ENCODE results near the gene ATP8B4. TPM values are rescaled to one million over a fixed set of nuclear protein-coding genes. Genes with fewer than 3 reads are reported as not detected.

The ATP8B4 gene
- total and polyA plus RNA-seq, 2 donors (not counting 1 experiment from before 2014, with no cell fraction given), result 0.42 TPM; not detected in 1

DNA sequence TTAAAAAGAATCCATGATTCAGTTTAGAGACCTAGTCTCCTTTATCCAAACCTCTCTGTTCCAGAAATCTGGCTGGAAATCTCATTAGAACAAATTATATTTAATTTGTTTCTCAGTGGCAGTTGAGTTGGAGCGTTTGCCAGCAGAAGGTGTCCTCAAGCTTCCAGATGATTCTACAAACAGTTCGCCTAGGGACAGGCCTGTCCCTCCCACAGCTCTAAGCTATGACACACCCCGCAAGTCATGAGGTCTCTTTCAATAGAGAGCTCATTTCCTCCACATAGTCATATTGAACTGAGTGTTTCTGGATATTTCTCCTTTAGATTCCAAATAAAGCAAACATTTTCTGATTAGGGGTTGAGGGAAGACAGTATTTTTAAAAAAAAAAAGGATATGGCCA lies 230.3 kb downstream of the ATP8B4 start:
- Histone ChIP-seq H3K4me2 (replicated peaks; ENCODE audit: low read depth, low read length, poor library complexity, severe bottlenecking) (no peak overlapping the region), H3K4me1 (ENCODE audit: control insufficient read depth in 2 of 2, insufficient read depth in 2 of 2, low read length in 2 of 2) (no peaks in the 10 kb centered on the region), H3K9ac (ENCODE audit: low read length) (no peak overlapping the region), H3K36me3 (replicated peaks in 1 of 2; ENCODE audit: control extremely low read depth in 1 of 2, control insufficient read depth in 1 of 2, extremely low read depth in 1 of 2, insufficient read depth in 2 of 2, low read length in 1 of 2) (no peaks in the 10 kb centered on the region), H3K27me3 (replicated peaks in 1 of 4; ENCODE audit: control extremely low read depth in 1 of 4, control insufficient read depth in 3 of 4, insufficient read depth in 4 of 4, low read length in 3 of 4) (no peaks in the 10 kb centered on the region), H3K27ac (ENCODE audit: low read length in 2 of 2) (no peak overlapping the region), H2AFZ (ENCODE audit: insufficient read depth, low read depth, low read length, poor library complexity, severe bottlenecking) (no peak overlapping the region), H3K9me3 (ENCODE audit: control extremely low read depth in 1 of 3, control insufficient read depth in 2 of 3, insufficient read depth in 1 of 3, low read length in 2 of 3) (no peaks in the 10 kb centered on the region), H4K20me1 (ENCODE audit: control insufficient read depth, insufficient read depth, low read length, poor library complexity, severe bottlenecking) (no peaks in the 10 kb centered on the region), H3K79me2 (ENCODE audit: control insufficient read depth, insufficient read depth, low read length) (no peaks in the 10 kb centered on the region), H3K4me3 (ENCODE audit: control extremely low read depth in 1 of 5, extremely low read depth in 1 of 5, insufficient read depth in 1 of 5, low read depth in 2 of 5, low read length in 4 of 5) (no peak overlapping the region)
- ChIA-PET CTCF (no interaction called here), POLR2A (no interaction called here)
- DNase-seq (no peak), ATAC-seq (ENCODE audit: low read depth) (no peak)
- no CpG with 5 or more reads among the region's 3 CpGs for WGBS (ENCODE audit: insufficient coverage)
- Mint-ChIP-seq H3K27ac (no peak overlapping the region), H3K9me3 (ENCODE audit: insufficient read depth) (no peaks in the 10 kb centered on the region), H3K4me3 (no peak overlapping the region), H3K27me3 (no peaks in the 10 kb centered on the region), H3K4me1 (no peaks in the 10 kb centered on the region)
- intact Hi-C loops (cut with micrococcal nuclease), result no loop called here
- TF ChIP-seq, protein P1, sequence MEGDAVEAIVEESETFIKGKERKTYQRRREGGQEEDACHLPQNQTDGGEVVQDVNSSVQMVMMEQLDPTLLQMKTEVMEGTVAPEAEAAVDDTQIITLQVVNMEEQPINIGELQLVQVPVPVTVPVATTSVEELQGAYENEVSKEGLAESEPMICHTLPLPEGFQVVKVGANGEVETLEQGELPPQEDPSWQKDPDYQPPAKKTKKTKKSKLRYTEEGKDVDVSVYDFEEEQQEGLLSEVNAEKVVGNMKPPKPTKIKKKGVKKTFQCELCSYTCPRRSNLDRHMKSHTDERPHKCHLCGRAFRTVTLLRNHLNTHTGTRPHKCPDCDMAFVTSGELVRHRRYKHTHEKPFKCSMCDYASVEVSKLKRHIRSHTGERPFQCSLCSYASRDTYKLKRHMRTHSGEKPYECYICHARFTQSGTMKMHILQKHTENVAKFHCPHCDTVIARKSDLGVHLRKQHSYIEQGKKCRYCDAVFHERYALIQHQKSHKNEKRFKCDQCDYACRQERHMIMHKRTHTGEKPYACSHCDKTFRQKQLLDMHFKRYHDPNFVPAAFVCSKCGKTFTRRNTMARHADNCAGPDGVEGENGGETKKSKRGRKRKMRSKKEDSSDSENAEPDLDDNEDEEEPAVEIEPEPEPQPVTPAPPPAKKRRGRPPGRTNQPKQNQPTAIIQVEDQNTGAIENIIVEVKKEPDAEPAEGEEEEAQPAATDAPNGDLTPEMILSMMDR (IDR thresholded peaks at IDR 0.05), result no peak
- TF ChIP-seq EZH2 (IDR thresholded peaks at IDR 0.05; ENCODE audit: borderline replicate concordance, insufficient read depth, low read depth, low read length, poor library complexity, severe bottlenecking), result no peak

DNA sequence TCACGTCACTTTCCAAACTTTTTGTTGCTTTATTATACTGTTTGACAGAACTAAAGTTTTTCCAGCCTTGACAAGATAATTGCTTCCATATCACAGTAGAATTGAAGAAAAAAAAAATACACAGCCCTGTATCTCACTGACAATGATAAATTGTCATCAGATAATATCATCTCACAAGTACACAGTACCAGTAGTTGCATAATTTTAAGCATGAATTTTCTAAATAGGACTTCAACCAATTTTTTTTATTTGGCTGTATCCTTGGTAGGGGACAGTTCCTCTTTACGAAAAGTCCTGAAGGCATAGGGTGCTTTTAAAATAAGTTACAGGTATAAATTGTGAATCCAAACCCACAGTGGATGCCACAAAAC lies 230.7 kb downstream of the ATP8B4 start:
- Mint-ChIP-seq H3K9me3 (ENCODE audit: insufficient read depth) (no peaks in the 10 kb centered on the region), H3K27me3 (no peaks in the 10 kb centered on the region), H3K4me1 (no peaks in the 10 kb centered on the region), H3K4me3 (no peak overlapping the region), H3K27ac (no peak overlapping the region)
- POLR2A ChIA-PET, result no interaction called here
- no peak overlapping the region for H2AFZ ChIP-seq (ENCODE audit: insufficient read depth, low read depth, low read length, poor library complexity, severe bottlenecking)
- no peaks in the 10 kb centered on the region for H3K36me3 ChIP-seq (replicated peaks in 1 of 2; ENCODE audit: control extremely low read depth in 1 of 2, control insufficient read depth in 1 of 2, extremely low read depth in 1 of 2, insufficient read depth in 2 of 2, low read length in 1 of 2)
- H3K9me3 ChIP-seq (ENCODE audit: control extremely low read depth in 1 of 3, control insufficient read depth in 2 of 3, insufficient read depth in 1 of 3, low read length in 2 of 3), result no peaks in the 10 kb centered on the region
- TF ChIP-seq, protein P1 (IDR thresholded peaks at IDR 0.05), result no peak
- TF ChIP-seq EZH2 (IDR thresholded peaks at IDR 0.05; ENCODE audit: borderline replicate concordance, insufficient read depth, low read depth, low read length, poor library complexity, severe bottlenecking), result no peak
- WGBS (ENCODE audit: insufficient coverage), result no CpG with 5 or more reads among the region's 2 CpGs
- CTCF ChIA-PET, result no interaction called here
- DNase-seq (no peak), ATAC-seq (ENCODE audit: low read depth) (no peak)
- H3K4me2 ChIP-seq (replicated peaks; ENCODE audit: low read depth, low read length, poor library complexity, severe bottlenecking), result no peak overlapping the region
- no peaks in the 10 kb centered on the region for H4K20me1 ChIP-seq (ENCODE audit: control insufficient read depth, insufficient read depth, low read length, poor library complexity, severe bottlenecking)
- H3K4me3 ChIP-seq (ENCODE audit: control extremely low read depth in 1 of 5, extremely low read depth in 1 of 5, insufficient read depth in 1 of 5, low read depth in 2 of 5, low read length in 4 of 5), result no peak overlapping the region
- H3K9ac ChIP-seq (ENCODE audit: low read length), result no peak overlapping the region
- H3K27ac ChIP-seq (ENCODE audit: low read length in 2 of 2), result no peak overlapping the region
- no peaks in the 10 kb centered on the region for H3K79me2 ChIP-seq (ENCODE audit: control insufficient read depth, insufficient read depth, low read length)
- intact Hi-C loops (cut with micrococcal nuclease), result no loop called here
- H3K4me1 ChIP-seq (ENCODE audit: control insufficient read depth in 2 of 2, insufficient read depth in 2 of 2, low read length in 2 of 2), result no peaks in the 10 kb centered on the region
- no peaks in the 10 kb centered on the region for H3K27me3 ChIP-seq (replicated peaks in 1 of 4; ENCODE audit: control extremely low read depth in 1 of 4, control insufficient read depth in 3 of 4, insufficient read depth in 4 of 4, low read length in 3 of 4)

All from B cell (primary cell).